ENCODE measurements around the gene PTGER2. TPM values are rescaled to one million over a fixed set of nuclear protein-coding genes. Genes with fewer than 3 reads are reported as not detected.
A peak's percentile ranks its signal among the peaks of the same experiment; 100 is the strongest.

PTGER2 gene
- polyA plus RNA-seq, 3 donors: 51.5 to 90.4 (median 72.8) TPM

DNA sequence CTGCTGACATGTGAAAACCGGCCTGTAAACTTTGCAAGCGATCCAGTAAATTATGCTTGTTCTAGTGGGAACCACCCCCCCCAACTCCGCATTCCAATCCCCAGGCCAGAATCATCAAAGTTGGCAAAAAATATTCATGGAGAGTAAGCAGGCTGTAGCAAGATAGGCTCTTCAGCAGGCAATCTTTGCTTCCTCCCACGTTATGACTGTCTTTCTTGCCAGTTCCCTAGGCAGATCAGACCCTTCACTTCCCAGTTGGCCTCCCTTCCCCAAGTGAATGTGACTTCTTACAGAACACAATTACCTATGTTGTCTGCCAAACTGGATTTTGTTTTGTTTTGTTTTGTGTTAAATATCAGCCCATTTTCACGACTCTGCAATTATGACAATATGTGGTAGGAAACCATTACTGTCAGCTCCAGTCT lies 1.2 kb upstream of the PTGER2 start:
- intact Hi-C loops (cut with micrococcal nuclease): loop anchor here in 1 of 2 donors (2.0 to 10.0 kb wide), 5 partner anchors 14 to 382 kb away; partner anchors contain the start of genes ERO1A, GPR137C and TXNDC16
- H3K4me1 ChIP-seq (ENCODE audit: control insufficient read depth in 1 of 2, insufficient read depth in 2 of 2, low read length in 2 of 2): peaks cover 80 to 85% of the 10 kb centered on the region in 2 donors

DNA sequence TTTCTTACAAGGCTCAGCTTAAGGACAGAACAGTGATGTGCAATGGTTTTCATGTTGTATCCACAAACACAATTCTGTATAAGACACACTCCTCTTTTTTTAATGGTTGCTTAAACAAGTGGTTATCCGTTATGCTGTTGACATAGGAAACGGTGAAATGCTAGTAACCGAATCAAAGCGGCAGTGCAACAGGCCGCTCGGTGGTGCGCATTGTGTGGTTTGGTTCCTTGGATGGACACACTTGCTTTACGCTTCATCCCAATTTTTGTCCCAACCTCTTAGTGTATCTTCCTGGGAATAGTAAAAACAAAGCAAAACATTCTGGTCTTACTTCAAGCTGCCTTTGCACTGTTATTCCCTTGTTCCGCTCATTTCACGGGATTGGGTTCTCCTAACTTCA lies 650 bp upstream of the PTGER2 start:
- Histone ChIP-seq H4K20me1 (ENCODE audit: insufficient read depth, low read length) (no peaks in the 10 kb centered on the region), H3K9ac (ENCODE audit: insufficient read depth, low read length, poor library complexity, severe bottlenecking) (peak overlapping the region; percentile 98), H3K4me2 (replicated peaks; ENCODE audit: extremely low read depth, low read length, poor library complexity, severe bottlenecking) (peak overlapping the region; percentile 75), H2AFZ (ENCODE audit: insufficient read depth, low read depth, low read length, poor library complexity, severe bottlenecking) (peak overlapping the region; percentile 62), H3K9me3 (replicated peaks in 1 of 2; ENCODE audit: control insufficient read depth in 1 of 2, insufficient read depth in 1 of 2, low read length in 2 of 2) (no peaks in the 10 kb centered on the region), H3K4me3 (replicated peaks in 1 of 3; ENCODE audit: low read depth in 2 of 3, low read length in 3 of 3) (peak overlapping the region; percentile 62 to 85 (median 85)), H3K27me3 (ENCODE audit: control insufficient read depth in 2 of 2, insufficient read depth in 2 of 2, low read length in 2 of 2) (no peaks in the 10 kb centered on the region), H3K4me1 (ENCODE audit: control insufficient read depth in 1 of 2, insufficient read depth in 2 of 2, low read length in 2 of 2) (peaks cover 79 to 83% of the 10 kb centered on the region in 2 donors), H3K79me2 (ENCODE audit: insufficient read depth, low read length) (peaks cover 82% of the 10 kb centered on the region), H3K36me3 (replicated peaks in 1 of 2; ENCODE audit: control insufficient read depth in 1 of 2, insufficient read depth in 2 of 2, low read length in 2 of 2) (no peaks in the 10 kb centered on the region), H3K27ac (ENCODE audit: low read depth in 1 of 2, low read length in 2 of 2) (peak overlapping the region; percentile 87 to 97)
- no peak for TF ChIP-seq CTCF (IDR thresholded peaks at IDR 0.05)
- peak in 1 of 3 donors; percentile 21 for DNase-seq
- peaks cover 78% of the 10 kb centered on the region for H3K4me1 Mint-ChIP-seq
- H3K27me3 Mint-ChIP-seq (ENCODE audit: low read depth in 3 of 3): peaks cover 0 to 5% (median 2%) of the 10 kb centered on the region in 3 donors
- peaks cover 16 to 37% of the 10 kb centered on the region in 2 donors for H3K36me3 Mint-ChIP-seq
- peaks cover 0 to 4% (median 0%) of the 10 kb centered on the region in 7 donors for H3K9me3 Mint-ChIP-seq
- intact Hi-C loops (cut with micrococcal nuclease): loop anchor here in 1 of 2 donors (2.0 to 10.0 kb wide), 5 partner anchors 13 to 381 kb away; partner anchors contain the start of genes ERO1A, GPR137C and TXNDC16
- peak overlapping the region; percentile 99 to 100 for H3K4me3 Mint-ChIP-seq
- H3K27ac Mint-ChIP-seq: peak overlapping the region; percentile 98 to 100 (median 99)
- 40% methylated on average over 2 of the region's 10 CpGs for WGBS (ENCODE audit: insufficient coverage)

More for the DNA sequence above, 1.2 kb upstream of the PTGER2 start:
- H3K36me3 ChIP-seq (replicated peaks in 1 of 2; ENCODE audit: control insufficient read depth in 1 of 2, insufficient read depth in 2 of 2, low read length in 2 of 2): no peaks in the 10 kb centered on the region
- Mint-ChIP-seq H3K27me3 (ENCODE audit: low read depth in 3 of 3) (peaks cover 0 to 7% (median 2%) of the 10 kb centered on the region in 3 donors), H3K27ac (peak overlapping the region; percentile 98 to 100 (median 99)), H3K36me3 (peaks cover 13 to 35% of the 10 kb centered on the region in 2 donors), H3K9me3 (peaks cover 0 to 4% (median 0%) of the 10 kb centered on the region in 7 donors), H3K4me1 (peaks cover 79% of the 10 kb centered on the region), H3K4me3 (peak overlapping the region; percentile 99 to 100)
- peaks cover 77% of the 10 kb centered on the region for H3K79me2 ChIP-seq (ENCODE audit: insufficient read depth, low read length)
- H3K4me2 ChIP-seq (replicated peaks; ENCODE audit: extremely low read depth, low read length, poor library complexity, severe bottlenecking): peak overlapping the region; percentile 75
- H3K27me3 ChIP-seq (ENCODE audit: control insufficient read depth in 2 of 2, insufficient read depth in 2 of 2, low read length in 2 of 2): no peaks in the 10 kb centered on the region
- peak; percentile 53 to 73 (median 69) for DNase-seq
- TF ChIP-seq CTCF (IDR thresholded peaks at IDR 0.05): no peak
- H2AFZ ChIP-seq (ENCODE audit: insufficient read depth, low read depth, low read length, poor library complexity, severe bottlenecking): no peak overlapping the region
- peak overlapping the region; percentile 98 for H3K9ac ChIP-seq (ENCODE audit: insufficient read depth, low read length, poor library complexity, severe bottlenecking)
- WGBS (ENCODE audit: insufficient coverage): 0% methylated on average over 1 of the region's 5 CpGs
- no peaks in the 10 kb centered on the region for H4K20me1 ChIP-seq (ENCODE audit: insufficient read depth, low read length)
- no peaks in the 10 kb centered on the region for H3K9me3 ChIP-seq (replicated peaks in 1 of 2; ENCODE audit: control insufficient read depth in 1 of 2, insufficient read depth in 1 of 2, low read length in 2 of 2)
- peak overlapping the region; percentile 37 to 97 for H3K27ac ChIP-seq (ENCODE audit: low read depth in 1 of 2, low read length in 2 of 2)
- peak overlapping the region; percentile 62 to 85 (median 85) for H3K4me3 ChIP-seq (replicated peaks in 1 of 3; ENCODE audit: low read depth in 2 of 3, low read length in 3 of 3)
